Chondrocyte (in vitro differentiated cells): ENCODE measurements around the gene LTA4H. TPM values are rescaled to one million over a fixed set of nuclear protein-coding genes. Genes with fewer than 3 reads are reported as not detected.

Experiments used
- DNase-seq: peaks from one replicate; pipeline ENCODE4 v3.0.0; 2021; ENCODE audit warnings: mixed read lengths, low spot score
- H3K27ac Mint-ChIP-seq: one replicate; pipeline ENCODE4 v1.8.0; 2021; ENCODE audit warnings: mild to moderate bottlenecking, moderate library complexity, mixed read lengths; ENCODE audit not compliant: unreplicated experiment
- H3K27me3 Mint-ChIP-seq: 2 replicates; pipeline ENCODE4 v1.8.0; 2021; ENCODE audit warnings: low read depth, mixed read lengths
- H3K36me3 Mint-ChIP-seq: 2 replicates; pipeline ENCODE4 v1.8.0; 2021; ENCODE audit warnings: low read depth, mixed read lengths
- H3K4me1 Mint-ChIP-seq: 2 replicates; pipeline ENCODE4 v1.8.0; 2021; ENCODE audit warnings: low read depth, mild to moderate bottlenecking, mixed read lengths
- H3K4me3 Mint-ChIP-seq: one replicate; pipeline ENCODE4 v1.8.0; 2021; ENCODE audit warnings: mild to moderate bottlenecking, moderate library complexity, mixed read lengths; ENCODE audit not compliant: unreplicated experiment
- H3K9me3 Mint-ChIP-seq: 2 replicates; pipeline ENCODE4 v1.8.0; 2021; ENCODE audit warnings: low read depth, mixed read lengths
- CTCF ChIP-seq: fragments of 200-600 bp; sonication (generic); IDR thresholded peaks from 2 replicates; pipeline ENCODE4 v1.5.0; 2021; ENCODE audit warnings: antibody characterized with exemption, mild to moderate bottlenecking, moderate library complexity
- long read RNA-seq: library from polyadenylated mRNA; stranded (forward); transcript quantifications from one replicate; pipeline ENCODE4 v2.0.0, GENCODE V29; 2021
- total RNA-seq: library from RNA; stranded (reverse); gene quantifications from 3 replicates; pipeline ENCODE4 v1.2.1, GENCODE V29; 2021

The LTA4H gene
- 52.7 to 59.7 TPM (median 55.0 TPM) in 3 replicates for total RNA-seq
- long read RNA-seq, transcript LTA4H-201 (19 exons, 2,139 nt): major isoform, 70 of 87 reads
- long read RNA-seq, partial matches to known transcripts: 1 of 87 reads
- long read RNA-seq, other reads (novel, unspliced or antisense): 16 of 87 reads

- H3K27ac Mint-ChIP-seq: no peak within 1 kb of the TSS
- peak; percentile 97 for DNase-seq
- H3K4me1 Mint-ChIP-seq: no peaks in the 10 kb centered on the region
- H3K36me3 Mint-ChIP-seq: no peaks in the 10 kb centered on the region
- no peak for TF ChIP-seq CTCF
- no peaks in the 10 kb centered on the region for H3K27me3 Mint-ChIP-seq
- no peaks in the 10 kb centered on the region for H3K9me3 Mint-ChIP-seq
- no peak within 1 kb of the TSS for H3K4me3 Mint-ChIP-seq
These were observed at the start of gene LTA4H for GRCh38 chr12:96035283-96036236. TSS of gene LTA4H (minus strand) at chr12:96035587. CDS start at chr12:96035519, 68 bp downstream.

- DNase-seq: no peak
- H3K4me3 Mint-ChIP-seq: no peak overlapping the region
- peaks cover 8% of the 10 kb centered on the region for H3K9me3 Mint-ChIP-seq
- H3K36me3 Mint-ChIP-seq: peaks cover 4% of the 10 kb centered on the region
- no peaks in the 10 kb centered on the region for H3K4me1 Mint-ChIP-seq
- no peaks in the 10 kb centered on the region for H3K27me3 Mint-ChIP-seq
- H3K27ac Mint-ChIP-seq: no peak overlapping the region
- no peak for TF ChIP-seq CTCF
These were observed 49.2 kb upstream of the LTA4H start for GRCh38 chr12:96084624-96085023.

GRCh38 chr12:96083020-96083719, 47.8 kb upstream of the LTA4H start:
- no peaks in the 10 kb centered on the region for H3K4me1 Mint-ChIP-seq
- no peak for DNase-seq
- no peaks in the 10 kb centered on the region for H3K27me3 Mint-ChIP-seq
- peaks cover 6% of the 10 kb centered on the region for H3K9me3 Mint-ChIP-seq
- H3K27ac Mint-ChIP-seq: no peak overlapping the region
- no peak overlapping the region for H3K4me3 Mint-ChIP-seq
- H3K36me3 Mint-ChIP-seq: peaks cover 2% of the 10 kb centered on the region
- TF ChIP-seq CTCF: no peak

- no peak for TF ChIP-seq CTCF
- DNase-seq: no peak
- Mint-ChIP-seq H3K27me3 (no peaks in the 10 kb centered on the region), H3K36me3 (peaks cover 2% of the 10 kb centered on the region), H3K27ac (no peak overlapping the region), H3K9me3 (peaks cover 6% of the 10 kb centered on the region), H3K4me3 (no peak overlapping the region), H3K4me1 (no peaks in the 10 kb centered on the region)
These were observed 46.2 kb upstream of the LTA4H start for GRCh38 chr12:96081596-96081995.
